HK-2 (cell line): ENCODE measurements around the gene NEUROD2.

ENCODE experiments used
- DNase-seq: peaks from one replicate; pipeline ENCODE4 v3.0.0-alpha.2; 2018; ENCODE audit not compliant: unreplicated experiment

NEUROD2 gene

GRCh38 chr17:39618956-39619785 is 11.5 kb upstream of the NEUROD2 start:
- DNase-seq, result no peak

GRCh38 chr17:39618246-39618913 is 10.7 kb upstream of the NEUROD2 start:
- DNase-seq, result no peak

- DNase-seq, result peak; percentile 74
Measured at GRCh38 chr17:39617446-39618245, 9.9 kb upstream of the NEUROD2 start.

GRCh38 chr17:39617100-39617445 is 9.4 kb upstream of the NEUROD2 start:
- DNase-seq, result no peak

GRCh38 chr17:39615434-39615833 is 7.7 kb upstream of the NEUROD2 start:
- no peak for DNase-seq

GRCh38 chr17:39614545-39615157 is 6.9 kb upstream of the NEUROD2 start:
- no peak for DNase-seq

GRCh38 chr17:39612935-39613464 is 5.3 kb upstream of the NEUROD2 start:
- no peak for DNase-seq

- DNase-seq, result no peak
Measured at GRCh38 chr17:39612291-39612894, 4.7 kb upstream of the NEUROD2 start.

GRCh38 chr17:39611401-39612112 is 3.8 kb upstream of the NEUROD2 start:
- DNase-seq, result no peak

- no peak for DNase-seq
Measured at GRCh38 chr17:39609416-39610025, 1.8 kb upstream of the NEUROD2 start.

GRCh38 chr17:39608142-39608981 is 642 bp upstream of the NEUROD2 start:
- DNase-seq, result no peak

- DNase-seq, result no peak
Measured at GRCh38 chr17:39607057-39607850, 466 bp downstream of the NEUROD2 start.

- DNase-seq, result no peak
Measured at GRCh38 chr17:39606434-39607056, 1.2 kb downstream of the NEUROD2 start.

- no peak for DNase-seq
Measured at GRCh38 chr17:39605492-39606433, 2.0 kb downstream of the NEUROD2 start.

- no peak for DNase-seq
Measured at GRCh38 chr17:39604911-39605491, 2.7 kb downstream of the NEUROD2 start.

GRCh38 chr17:39603304-39604016 is 4.3 kb downstream of the NEUROD2 start:
- DNase-seq, result no peak
